Stimulated activated CD4-positive, alpha-beta T cell treated with anti-CD3 and anti-CD28 coated beads, Interleukin-1b, Interleukin-23, amount 100 ng/mL, for 48 hours (primary cell): Measurements from ENCODE around the gene CST6.

Experiments
- DNase-seq: peaks from one replicate; pipeline ENCODE4 v3.0.0-alpha.2; 2020

CST6 gene, protein sequence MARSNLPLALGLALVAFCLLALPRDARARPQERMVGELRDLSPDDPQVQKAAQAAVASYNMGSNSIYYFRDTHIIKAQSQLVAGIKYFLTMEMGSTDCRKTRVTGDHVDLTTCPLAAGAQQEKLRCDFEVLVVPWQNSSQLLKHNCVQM

DNA sequence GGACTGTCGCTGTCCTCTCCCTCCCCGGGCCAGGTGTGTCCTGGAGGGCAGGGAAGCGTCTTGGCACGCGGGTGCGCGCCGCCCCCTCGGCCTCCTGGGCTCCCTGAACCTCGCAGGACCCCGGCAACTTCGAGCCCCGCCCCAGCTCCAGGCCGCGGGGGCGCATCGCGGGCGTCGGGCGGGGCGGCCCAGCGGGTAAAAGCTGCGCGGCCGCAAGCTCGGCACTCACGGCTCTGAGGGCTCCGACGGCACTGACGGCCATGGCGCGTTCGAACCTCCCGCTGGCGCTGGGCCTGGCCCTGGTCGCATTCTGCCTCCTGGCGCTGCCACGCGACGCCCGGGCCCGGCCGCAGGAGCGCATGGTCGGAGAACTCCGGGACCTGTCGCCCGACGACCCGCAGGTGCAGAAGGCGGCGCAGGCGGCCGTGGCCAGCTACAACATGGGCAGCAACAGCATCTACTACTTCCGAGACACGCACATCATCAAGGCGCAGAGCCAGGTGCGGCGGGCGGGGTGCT lies at the start of gene CST6:
CST6 (plus strand) TSS at position 224 of the 519 bp plus-strand sequence; CDS start at position 261, 37 bp downstream.
- DNase-seq = no peak

DNA sequence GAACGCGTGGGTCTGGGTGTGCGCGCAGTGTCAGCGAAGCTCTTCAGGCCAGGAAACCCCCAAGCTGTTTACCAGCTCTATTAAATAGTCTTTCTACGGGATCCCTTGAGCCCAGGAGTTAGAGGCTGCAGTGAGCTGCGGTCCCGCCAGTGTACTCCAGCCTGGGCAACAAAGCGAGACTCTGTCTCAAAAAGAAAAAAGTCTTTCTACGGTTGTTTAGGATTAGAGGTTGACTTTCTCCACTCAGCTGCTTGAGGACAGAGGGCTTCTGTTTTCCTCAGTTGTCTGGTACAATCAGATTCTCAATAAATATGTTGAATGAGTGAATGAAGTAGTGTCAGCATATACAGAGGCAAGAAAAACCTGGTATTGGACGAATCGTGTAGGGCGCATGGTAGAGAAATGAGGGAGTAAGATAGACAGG lies 49.7 kb upstream of the CST6 start:
- DNase-seq = no peak

DNA sequence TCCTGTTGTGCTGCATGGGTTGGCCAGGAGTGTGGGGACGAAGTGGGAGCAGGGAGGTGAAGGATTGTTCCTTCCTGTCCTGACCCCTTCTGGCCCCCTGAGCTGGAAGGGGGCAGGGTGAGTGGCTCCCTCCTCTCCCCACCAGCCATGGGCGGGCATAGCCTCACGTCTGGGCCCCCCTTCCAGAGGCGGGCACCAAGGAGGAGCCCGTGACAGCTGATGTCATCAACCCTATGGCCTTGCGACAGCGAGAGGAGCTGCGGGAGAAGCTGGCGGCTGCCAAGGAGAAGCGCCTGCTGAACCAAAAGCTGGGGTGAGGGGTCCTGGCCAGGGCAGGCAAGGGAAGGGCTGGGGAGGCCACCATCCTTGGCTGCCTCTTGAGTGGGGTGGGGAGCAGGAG lies 46.9 kb upstream of the CST6 start:
- no peak for DNase-seq

DNA sequence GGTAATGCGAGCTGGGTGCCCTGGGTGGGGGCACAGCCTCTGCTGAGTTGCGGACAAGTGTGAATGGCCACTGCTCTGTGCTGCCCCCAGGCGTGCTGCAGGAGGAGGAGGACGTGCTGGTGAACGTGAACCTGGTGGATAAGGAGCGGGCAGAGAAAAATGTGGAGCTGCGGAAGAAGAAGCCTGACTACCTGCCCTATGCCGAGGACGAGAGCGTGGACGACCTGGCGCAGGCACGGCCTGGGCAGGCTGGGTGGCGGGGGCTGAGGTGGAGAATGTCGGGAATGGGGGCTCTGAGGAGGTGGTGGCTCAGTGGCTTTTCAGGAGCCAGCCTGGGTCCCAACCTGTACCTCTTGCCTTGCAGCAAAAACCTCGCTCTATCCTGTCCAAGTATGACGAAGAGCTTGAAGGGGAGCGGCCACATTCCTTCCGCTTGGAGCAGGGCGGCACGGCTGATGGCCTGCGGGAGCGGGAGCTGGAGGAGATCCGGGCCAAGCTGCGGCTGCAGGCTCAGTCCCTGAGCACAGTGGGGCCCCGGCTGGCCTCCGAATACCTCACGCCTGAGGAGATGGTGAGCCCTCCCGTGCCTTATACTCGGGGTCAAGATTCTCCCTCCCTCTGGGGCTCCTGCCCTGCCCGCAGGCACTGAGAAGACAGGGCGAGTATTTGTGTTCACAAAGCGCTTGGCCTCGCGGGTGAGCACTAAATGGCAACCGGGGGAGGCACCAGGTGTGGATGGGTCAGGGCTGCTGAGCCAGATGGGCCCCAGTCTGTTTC lies 45.6 kb upstream of the CST6 start:
- DNase-seq = no peak

DNA sequence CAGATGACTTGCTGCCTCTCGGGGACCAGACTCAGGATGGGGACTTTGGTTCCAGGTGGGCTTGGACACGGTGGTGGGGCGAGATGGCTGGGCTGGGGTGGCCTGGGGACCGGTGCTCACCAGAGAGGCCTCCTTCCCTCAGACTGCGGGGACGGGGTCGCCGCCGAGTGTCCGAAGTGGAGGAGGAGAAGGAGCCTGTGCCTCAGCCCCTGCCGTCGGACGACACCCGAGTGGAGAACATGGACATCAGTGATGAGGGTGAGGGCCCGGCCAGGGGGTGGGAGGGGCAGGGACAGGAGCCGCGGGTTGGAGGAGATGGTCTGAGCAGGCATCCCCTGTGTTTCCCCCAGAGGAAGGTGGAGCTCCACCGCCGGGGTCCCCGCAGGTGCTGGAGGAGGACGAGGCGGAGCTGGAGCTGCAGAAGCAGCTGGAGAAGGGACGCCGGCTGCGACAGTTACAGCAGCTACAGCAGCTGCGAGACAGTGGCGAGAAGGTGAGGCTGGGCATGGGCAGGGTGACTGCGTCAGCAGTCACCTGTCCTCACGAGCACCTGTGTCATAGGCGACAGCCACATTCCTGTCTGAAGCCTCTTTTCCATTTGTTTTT lies 44.4 kb upstream of the CST6 start:
- no peak for DNase-seq

DNA sequence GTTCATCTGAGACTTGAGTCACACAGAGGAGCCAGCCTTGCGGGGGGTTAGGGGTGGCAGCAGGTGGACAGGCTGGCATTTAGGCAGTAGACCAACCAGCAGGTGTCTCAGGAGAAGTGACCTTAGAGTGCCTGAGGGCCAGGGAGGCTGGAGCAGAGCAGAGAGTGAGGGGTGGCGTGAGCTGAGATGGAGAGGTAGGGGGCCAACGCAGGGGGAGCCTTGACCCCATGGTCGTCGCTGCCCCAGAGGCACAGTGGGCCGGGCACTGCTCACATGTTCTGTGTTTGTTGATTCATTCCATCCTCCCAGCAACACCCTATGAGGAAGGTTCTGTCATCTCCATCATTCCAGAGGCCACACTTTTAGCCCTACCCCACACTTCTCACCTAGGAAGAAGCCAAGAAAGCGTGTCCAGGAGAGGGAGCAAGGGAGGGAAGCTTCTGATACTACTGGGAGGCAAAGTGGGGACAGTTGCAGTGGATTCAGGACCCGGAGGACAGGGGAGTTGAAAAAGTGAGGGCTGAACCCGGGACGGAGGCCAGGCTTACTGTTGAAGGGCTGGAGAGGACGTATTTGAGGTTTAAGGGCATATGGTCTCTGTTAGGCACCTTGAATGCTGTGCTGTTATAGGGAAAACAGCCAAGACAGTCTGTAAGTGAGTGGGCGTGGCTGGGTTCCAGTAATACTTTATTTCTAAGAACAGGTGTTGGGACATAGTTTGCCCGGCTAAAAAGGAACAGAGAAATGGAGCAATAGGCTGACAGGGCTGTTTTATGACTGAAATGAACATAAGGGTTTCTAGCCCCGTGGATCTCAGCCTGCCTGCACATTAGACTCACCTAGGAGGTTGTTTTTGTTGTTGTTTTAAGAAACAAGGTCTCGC lies 43.0 kb upstream of the CST6 start:
- DNase-seq = no peak

DNA sequence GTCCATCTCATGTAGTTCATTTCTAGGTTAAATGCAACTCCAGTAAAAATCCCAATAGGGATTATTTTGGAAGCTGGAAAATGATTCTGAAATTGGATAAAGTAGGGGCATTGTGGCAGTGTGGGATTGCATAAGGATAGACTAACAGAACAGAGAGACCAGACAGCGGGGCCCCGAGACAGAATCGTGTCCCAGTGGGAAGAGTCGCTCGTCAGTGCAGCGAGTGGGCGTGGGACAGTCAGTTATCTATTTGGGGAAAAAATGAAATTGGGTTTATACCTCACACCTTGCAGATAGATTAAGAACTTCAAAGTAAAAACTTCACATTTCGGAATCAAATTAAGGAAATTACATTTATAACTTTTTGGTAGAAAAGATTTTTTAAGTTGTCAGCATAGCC lies 39.7 kb upstream of the CST6 start:
- DNase-seq = no peak

DNA sequence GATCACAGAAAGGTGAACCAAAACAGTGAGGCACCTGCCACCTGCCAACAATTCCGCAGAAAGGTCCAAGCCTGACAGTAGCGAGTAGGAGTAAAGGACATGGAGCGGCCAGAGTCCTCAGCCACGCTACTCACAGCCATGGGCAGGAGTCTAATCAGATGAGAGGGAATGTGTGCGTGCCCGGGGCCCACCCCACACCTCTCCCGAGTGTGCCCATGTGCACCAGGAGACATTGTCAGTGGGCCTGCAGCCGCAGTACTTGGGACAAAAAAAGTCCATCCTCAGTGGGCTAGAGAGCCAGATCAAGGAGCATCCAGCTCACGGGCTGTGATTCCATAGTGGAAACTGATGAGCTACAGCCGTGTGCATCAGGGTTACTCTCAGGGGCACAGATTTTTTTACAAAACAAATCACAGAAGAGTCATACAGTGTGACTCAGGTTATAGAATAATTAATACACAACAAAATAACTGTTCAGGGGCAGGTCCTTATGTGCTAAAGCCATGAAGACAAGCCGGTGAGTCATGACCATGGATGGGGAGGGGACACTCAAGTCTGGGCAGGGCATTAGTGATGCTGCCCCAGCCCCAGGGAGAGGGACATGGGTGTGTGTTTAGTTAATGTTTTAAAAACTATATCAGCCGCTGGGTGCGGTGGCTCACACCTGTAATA lies 38.2 kb upstream of the CST6 start:
- DNase-seq = no peak

DNA sequence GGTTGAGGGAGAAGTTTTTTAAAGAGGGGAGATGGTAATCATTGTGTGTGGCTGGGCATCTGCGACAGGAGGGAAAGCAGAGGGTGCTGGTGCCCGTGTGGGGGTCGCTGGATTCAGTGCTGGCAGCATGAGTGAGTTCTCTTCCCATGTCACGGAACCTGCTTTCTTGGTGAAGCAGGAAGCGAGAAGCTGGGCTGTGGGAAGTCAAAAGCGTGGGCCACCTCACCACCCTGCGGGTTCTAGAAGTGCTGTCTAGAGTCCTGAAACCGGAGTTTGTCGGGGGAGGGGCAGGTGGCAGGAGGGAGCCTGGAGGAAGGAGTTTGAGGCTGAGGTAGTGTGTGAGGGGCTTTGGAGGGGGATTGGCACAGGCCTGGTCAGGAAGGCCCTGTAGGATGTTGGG lies 36.0 kb upstream of the CST6 start:
- no peak for DNase-seq

DNA sequence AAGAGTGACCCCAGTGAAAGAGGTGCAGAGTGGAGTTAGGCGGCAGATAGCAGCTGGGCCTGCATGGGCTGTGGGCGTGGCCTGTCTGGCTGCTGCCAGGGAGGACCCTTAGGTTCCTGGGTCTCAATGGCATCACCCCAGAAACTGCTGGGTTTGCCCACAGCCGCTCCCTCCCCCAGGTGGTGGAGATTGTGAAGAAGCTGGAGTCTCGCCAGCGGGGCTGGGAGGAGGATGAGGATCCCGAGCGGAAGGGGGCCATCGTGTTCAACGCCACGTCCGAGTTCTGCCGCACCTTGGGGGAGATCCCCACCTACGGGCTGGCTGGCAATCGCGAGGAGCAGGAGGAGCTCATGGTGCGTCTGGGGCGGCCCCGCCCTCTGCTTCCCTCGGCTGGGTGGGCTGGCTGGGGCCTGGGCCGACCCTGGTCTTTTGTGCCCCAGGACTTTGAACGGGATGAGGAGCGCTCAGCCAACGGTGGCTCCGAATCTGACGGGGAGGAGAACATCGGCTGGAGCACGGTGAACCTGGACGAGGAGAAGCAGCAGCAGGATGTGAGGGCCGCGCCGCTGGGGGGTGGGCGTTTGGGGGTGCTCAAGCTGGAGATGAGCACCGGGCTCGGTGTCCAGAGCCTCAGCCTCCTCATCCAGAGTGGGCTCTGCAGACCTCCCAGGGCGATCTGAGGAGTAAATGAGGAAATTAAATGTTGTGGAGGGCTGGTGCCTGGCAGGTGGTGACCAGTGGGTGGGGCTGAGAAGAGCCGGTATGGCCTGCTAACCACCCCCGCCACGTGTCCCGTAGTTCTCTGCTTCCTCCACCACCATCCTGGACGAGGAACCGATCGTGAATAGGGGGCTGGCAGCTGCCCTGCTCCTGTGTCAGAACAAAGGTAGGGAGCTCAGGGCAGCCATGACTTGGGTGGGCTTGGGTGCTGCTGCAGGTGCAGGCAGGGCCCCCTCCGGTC lies 35.3 kb upstream of the CST6 start:
- DNase-seq = no peak

DNA sequence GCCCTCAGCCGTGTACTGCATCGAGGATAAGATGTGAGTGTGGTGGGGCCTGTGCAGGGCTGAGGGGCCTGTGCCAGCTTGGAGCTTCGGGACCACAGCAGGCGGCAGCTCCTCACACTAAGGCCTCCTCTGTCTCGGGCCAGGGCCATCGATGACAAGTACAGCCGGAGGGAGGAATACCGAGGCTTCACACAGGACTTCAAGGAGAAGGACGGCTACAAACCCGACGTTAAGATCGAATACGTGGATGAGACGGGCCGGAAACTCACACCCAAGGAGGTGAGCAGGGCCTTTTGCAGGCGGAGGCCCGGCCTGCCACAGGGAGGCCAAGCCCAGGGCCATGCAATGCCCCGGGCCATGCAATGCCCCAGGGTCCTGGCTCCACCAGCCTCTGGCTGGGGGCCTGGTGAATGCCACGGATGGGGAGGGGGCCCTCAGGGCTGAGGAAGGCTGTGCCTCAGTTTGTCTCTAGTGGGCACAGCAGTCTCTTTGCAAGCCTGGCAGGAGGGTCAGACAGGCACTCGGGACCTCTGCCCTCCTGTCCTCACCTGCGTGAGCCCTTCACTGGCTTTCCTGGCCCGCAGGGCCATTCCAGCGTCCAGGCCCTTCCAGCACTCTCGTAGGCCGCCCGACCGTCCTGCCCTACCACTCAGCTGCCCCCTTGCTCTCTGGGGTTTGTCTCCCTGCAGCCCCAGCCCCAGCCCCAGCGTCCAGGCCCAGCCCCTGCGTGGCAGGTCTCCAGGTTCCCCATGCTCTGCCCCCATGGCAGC lies 34.0 kb upstream of the CST6 start:
- no peak for DNase-seq

DNA sequence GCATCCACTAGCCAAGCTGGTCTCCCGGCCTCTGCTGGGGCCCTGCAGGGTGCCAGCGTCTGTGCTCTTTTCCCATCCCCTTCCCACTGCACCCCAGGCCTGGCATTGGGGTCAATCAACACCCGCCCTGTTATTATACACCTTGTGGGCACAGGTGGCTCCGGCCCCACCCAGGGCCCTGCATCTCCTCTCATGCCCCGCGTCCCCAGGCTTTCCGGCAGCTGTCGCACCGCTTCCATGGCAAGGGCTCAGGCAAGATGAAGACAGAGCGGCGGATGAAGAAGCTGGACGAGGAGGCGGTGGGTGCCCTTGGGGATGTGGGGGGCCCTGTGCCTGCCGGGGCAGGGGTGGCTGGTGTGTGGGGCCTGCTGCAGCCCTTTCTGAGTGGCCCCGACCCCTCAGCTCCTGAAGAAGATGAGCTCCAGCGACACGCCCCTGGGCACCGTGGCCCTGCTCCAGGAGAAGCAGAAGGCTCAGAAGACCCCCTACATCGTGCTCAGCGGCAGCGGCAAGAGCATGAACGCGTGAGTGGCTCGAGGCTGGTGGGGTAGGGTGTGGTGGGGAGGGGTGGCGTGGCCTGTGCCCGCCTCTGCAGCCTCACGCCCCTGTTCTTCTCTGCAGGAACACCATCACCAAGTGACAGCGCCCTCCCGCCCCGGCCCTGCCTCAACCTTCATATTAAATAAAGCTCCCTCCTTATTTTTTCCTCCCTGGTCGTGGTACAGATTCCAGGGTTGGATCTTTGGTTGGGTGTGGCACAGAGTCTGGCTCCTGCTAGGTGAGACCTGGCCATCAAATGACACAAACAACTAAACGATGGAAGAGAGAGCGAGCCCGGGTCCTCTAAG lies 33.2 kb upstream of the CST6 start:
- DNase-seq = no peak

DNA sequence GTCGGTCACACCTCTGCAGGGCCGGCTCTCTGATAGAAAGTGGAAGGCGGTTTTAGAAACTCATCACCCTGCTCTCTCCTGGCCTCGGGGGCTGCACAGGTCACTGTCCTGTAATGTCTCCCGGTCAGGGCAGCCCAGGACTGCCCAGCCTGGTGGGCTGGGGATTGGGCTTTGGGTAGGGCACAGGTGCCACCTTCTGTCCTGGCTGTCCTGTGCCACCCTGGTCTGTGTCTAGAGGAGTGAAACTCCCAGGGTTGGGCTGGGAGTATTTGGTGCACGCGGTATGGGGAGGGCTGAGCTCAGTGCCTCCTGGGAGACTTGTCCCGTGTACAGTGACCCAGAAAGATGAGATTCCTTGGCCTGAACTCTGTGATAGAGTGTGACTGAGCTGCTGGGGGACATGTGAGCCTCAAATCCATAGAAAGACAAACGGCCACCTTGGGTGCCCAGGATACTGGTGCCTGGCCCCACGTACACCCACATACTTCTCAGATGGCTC lies 32.5 kb upstream of the CST6 start:
- DNase-seq = no peak

DNA sequence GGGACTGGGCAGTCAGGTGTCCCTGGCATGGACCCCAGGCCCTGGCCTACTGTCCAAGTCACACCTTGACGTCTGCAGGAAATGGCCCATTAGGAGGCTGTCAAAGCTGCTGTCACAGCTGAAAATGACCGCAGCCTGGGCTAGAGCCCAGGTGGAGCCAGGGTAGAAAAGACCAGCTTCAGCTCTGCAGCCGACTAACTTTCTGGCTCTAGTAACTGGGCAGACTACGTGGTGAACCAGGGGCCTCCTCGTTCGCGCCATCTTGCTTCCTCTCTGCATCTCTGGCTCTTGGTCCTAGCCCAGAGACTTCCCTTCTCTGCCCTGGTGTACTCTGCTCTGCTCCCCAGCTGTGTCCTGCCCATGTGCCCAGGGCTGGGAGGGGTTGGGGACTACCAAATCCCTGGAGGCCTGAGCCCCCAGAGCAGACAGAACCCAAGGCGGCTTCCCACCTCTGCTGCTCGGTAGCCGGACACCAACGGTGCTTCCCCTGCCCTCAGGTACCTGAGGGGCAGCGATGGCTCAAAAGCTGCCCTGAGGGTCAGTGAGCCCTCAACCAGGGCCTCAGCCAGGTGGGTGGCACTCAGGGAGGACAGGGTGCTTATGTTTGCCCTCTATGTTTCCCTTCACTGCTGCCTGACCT lies 30.6 kb upstream of the CST6 start:
- DNase-seq = no peak

DNA sequence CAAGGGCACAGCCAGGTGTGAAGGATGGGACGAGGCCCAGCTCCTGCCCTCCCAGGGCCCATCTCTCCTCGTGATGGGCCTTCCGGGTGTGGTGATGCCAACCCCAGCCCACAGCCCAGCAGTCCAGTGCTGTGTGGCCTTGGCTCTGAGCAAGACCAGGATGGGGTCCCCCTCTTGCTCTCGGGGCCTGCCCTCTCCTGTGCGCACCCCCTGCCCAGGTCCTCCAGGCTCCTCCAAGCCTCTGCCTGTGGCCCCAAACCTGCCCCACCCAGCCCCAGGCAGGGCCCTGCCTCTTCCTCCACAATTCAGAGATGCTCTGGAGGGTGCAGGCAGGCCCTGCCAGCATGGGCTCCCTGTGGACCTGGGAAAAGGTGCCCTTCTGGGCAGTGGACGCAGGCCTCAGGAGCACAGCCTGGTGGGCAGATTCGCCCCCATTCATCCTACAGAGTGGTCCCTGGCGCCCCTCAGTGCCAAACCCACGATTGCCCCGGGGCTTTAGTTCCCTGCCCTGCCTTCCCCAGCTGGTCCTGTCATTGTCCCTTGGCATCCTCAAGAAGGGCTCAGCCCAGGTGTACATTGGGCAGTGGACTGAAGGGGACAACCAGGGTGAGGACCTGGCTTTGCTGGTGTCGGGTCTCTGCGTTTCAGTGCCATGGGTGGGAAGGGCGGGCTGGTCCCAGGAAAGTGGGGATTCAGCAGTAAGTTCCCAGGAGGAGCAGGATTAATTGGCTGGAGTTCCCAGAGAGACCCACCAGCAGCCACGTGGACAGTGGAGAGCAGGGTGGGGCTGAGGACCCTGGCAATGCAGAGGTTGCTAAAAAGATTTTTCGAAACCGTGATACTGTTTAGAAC lies 29.6 kb upstream of the CST6 start:
- no peak for DNase-seq

DNA sequence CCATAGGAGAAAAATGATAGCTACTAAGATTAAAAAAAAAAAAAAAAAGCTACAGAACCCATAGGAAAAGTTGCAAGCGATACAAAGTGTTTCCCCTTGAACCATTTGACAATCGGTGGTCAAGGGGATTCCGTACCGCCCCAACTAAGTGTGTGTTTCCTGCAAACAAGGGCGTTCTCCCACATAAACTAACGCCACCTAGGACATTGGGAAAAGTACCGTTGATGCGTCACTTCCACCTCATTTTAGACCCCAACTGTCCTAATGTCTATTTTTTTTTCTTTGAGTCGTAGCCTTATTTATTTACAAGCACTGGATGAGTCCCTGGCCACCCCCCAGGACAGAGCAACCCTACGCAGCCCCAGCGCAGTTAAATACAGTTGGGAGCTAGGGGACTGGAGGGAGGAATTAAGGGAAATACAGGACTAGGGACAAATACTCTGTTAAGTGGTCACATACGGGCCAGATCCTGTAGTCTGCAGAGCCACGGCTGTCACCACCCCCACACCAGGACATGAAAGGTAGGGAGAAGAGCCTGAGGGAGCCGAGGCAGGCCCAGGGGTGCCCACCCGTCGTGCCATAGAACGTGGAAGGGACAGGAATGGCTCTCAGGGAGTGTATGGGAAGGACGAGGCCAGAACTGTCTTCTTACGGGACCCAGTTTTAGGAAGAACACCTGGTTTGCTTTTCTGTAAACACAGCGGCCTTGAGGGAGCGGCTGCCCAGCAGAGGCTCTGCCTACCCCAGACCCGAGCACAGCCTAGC lies 28.8 kb upstream of the CST6 start:
- no peak for DNase-seq

DNA sequence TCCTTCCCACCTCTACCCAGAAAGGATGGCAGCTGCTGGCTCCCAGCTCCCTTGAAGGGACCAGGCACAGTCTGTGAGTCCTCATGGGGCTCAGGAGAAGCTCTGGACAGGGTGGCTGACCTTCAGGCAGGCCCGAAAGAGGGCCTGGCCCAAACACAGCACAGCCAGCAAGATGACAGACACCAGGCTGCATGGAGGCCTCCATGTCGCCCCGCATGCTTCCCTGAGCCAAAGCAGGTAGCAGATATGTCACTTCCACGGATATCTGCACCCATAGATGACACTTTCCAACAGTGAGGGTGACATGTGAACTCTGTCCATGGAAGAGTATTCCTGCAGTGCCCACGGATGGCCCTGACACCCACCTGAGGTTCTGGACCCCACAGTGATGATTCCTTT lies 28.2 kb upstream of the CST6 start:
- DNase-seq = no peak
